CD14-positive monocyte (primary cell): Measurements from ENCODE around the gene ZNRF1. TPM values are rescaled to one million over a fixed set of nuclear protein-coding genes. Genes with fewer than 3 reads are reported as not detected.
A peak's percentile ranks its signal among the peaks of the same experiment; 100 is the strongest.

ENCODE experiments used
- DNase-seq, 3 donors: peaks; one replicate each; pipeline ENCODE4 v3.0.0-alpha.2; 2011 to 2022
- H2AFZ ChIP-seq: 2 replicates; pipeline ENCODE4 v1.6.0; 2012; ENCODE audit warnings: mild to moderate bottlenecking, low read depth, low read length, inconsistent platforms; ENCODE audit not compliant: insufficient read depth, poor library complexity, severe bottlenecking
- H3K27ac ChIP-seq, 2 donors: 1 replicate in 1 of 2; 2 replicates in 1 of 2; pipeline ENCODE4 v1.5.1; 2012 to 2013; ENCODE audit warnings: low read length in 2 of 2, control low read depth in 1 of 2, inconsistent platforms in 1 of 2, low read depth in 1 of 2, mild to moderate bottlenecking in 1 of 2
- H3K27me3 ChIP-seq, 2 donors: one replicate each; pipeline versions ENCODE4 v1.6.0 to v1.6.1; 2011 to 2013; ENCODE audit warnings: low read length in 2 of 2; ENCODE audit not compliant: control insufficient read depth in 2 of 2, insufficient read depth in 2 of 2
- H3K36me3 ChIP-seq, 2 donors: replicated peaks in 1 of 2; 1 replicate in 1 of 2; 2 replicates in 1 of 2; pipeline versions ENCODE4 v1.5.1 to v1.6.1; 2012 to 2013; ENCODE audit warnings: low read length in 2 of 2, control low read depth in 1 of 2, inconsistent platforms in 1 of 2, mild to moderate bottlenecking in 1 of 2; ENCODE audit not compliant: insufficient read depth in 2 of 2, control insufficient read depth in 1 of 2
- H3K4me1 ChIP-seq, 2 donors: 1 replicate in 1 of 2; 2 replicates in 1 of 2; pipeline versions ENCODE4 v1.5.1 to v1.6.1; 2012 to 2013; ENCODE audit warnings: low read length in 2 of 2, control low read depth in 1 of 2, inconsistent platforms in 1 of 2, mild to moderate bottlenecking in 1 of 2, moderate library complexity in 1 of 2; ENCODE audit not compliant: insufficient read depth in 2 of 2, control insufficient read depth in 1 of 2
- H3K4me2 ChIP-seq: replicated peaks from 2 replicates; pipeline ENCODE3; 2012; ENCODE audit warnings: low read length, moderate library complexity, mild to moderate bottlenecking; ENCODE audit not compliant: poor library complexity, severe bottlenecking; ENCODE audit errors: extremely low read depth
- H3K4me3 ChIP-seq, 3 experiments: fragments of 200-600 bp in 1 of 3; sonication (generic) in 1 of 3; replicated peaks in 1 of 3; 1 replicate in 2 of 3; 2 replicates in 1 of 3; pipeline ENCODE4 v1.5.1; 2011 to 2013; ENCODE audit warnings: low read length in 3 of 3, mild to moderate bottlenecking in 3 of 3, control low read depth in 2 of 3, low read depth in 2 of 3, inconsistent platforms in 1 of 3, moderate library complexity in 1 of 3
- H3K79me2 ChIP-seq: 2 replicates; pipeline ENCODE4 v1.6.0; 2012; ENCODE audit warnings: mild to moderate bottlenecking, control low read depth, inconsistent platforms, low read length, moderate library complexity; ENCODE audit not compliant: insufficient read depth
- H3K9ac ChIP-seq: 2 replicates; pipeline ENCODE4 v1.6.0; 2017; ENCODE audit warnings: low read length, mild to moderate bottlenecking; ENCODE audit not compliant: insufficient read depth, poor library complexity, severe bottlenecking
- H3K9me3 ChIP-seq, 2 donors: replicated peaks in 1 of 2; 1 replicate in 1 of 2; 2 replicates in 1 of 2; pipeline versions ENCODE4 v1.5.1 to v1.6.1; 2012 to 2013; ENCODE audit warnings: low read length in 2 of 2, control low read depth in 1 of 2; ENCODE audit not compliant: control insufficient read depth in 1 of 2, insufficient read depth in 1 of 2
- H4K20me1 ChIP-seq: 2 replicates; pipeline ENCODE4 v1.6.0; 2012; ENCODE audit warnings: mild to moderate bottlenecking, low read length, control low read depth, moderate library complexity; ENCODE audit not compliant: insufficient read depth
- H3K27ac Mint-ChIP-seq, 7 donors: one replicate each; pipeline ENCODE4 v1.8.0; 2020; ENCODE audit warnings: mild to moderate bottlenecking in 7 of 7, mixed read lengths in 7 of 7, moderate library complexity in 6 of 7, inconsistent platforms in 2 of 7
- H3K27me3 Mint-ChIP-seq, 3 donors: one replicate each; pipeline ENCODE4 v1.8.0; 2021 to 2022; ENCODE audit warnings: low read depth in 3 of 3, mild to moderate bottlenecking in 3 of 3, mixed read lengths in 3 of 3, moderate library complexity in 3 of 3, inconsistent platforms in 1 of 3
- H3K36me3 Mint-ChIP-seq, 2 donors: one replicate each; pipeline ENCODE4 v1.8.0; 2020; ENCODE audit warnings: mixed read lengths in 2 of 2, inconsistent platforms in 1 of 2, mild to moderate bottlenecking in 1 of 2
- H3K4me1 Mint-ChIP-seq: one replicate; pipeline ENCODE4 v1.8.0; 2020; ENCODE audit warnings: mild to moderate bottlenecking, mixed read lengths
- H3K4me3 Mint-ChIP-seq, 2 donors: one replicate each; pipeline ENCODE4 v1.8.0; 2020; ENCODE audit warnings: mild to moderate bottlenecking in 2 of 2, mixed read lengths in 2 of 2, moderate library complexity in 1 of 2
- H3K9me3 Mint-ChIP-seq, 7 donors: one replicate each; pipeline ENCODE4 v1.8.0; 2020 to 2022; ENCODE audit warnings: mixed read lengths in 7 of 7, mild to moderate bottlenecking in 6 of 7, moderate library complexity in 6 of 7, inconsistent platforms in 2 of 7
- WGBS: methylation state at CpG from one replicate; pipeline ENCODE4 v1.1.5; 2013; ENCODE audit warnings: missing lambda C conversion rate; ENCODE audit not compliant: insufficient coverage; 5-methylcytosine and 5-hydroxymethylcytosine counted together
- intact Hi-C, 2 donors: fragments of 100-400 bp; cut with micrococcal nuclease; formaldehyde crosslinking; loops; one replicate each; pipeline versions ENCODE4 v1.15.0 to v1.15.1; 2023
- polyA plus RNA-seq, 3 donors: library from polyadenylated mRNA; depleted of rRNA in 1 of 3; unstranded in 2 of 3; stranded (reverse) in 1 of 3; fragments of 300-500 nt in 2 of 3; fragments of >200 nt in 1 of 3; fragmentation: Illumina TruSeq in 2 of 3; gene quantifications; 1 replicate in 2 of 3; 2 replicates in 1 of 3; pipeline ENCODE4 v1.2.3, GENCODE V29; 2012 to 2021
- TF ChIP-seq, protein P1 (sequence below): fragments of 200-600 bp; IDR thresholded peaks from one replicate; pipeline ENCODE4 v1.8.0; 2022; ENCODE audit warnings: antibody characterized with exemption, mild to moderate bottlenecking

The ZNRF1 gene
- polyA plus RNA-seq, 3 donors: 1.9 to 5.3 (median 4.3) TPM

- H3K27me3 ChIP-seq: no peaks in the 10 kb centered on the region
- H3K9ac ChIP-seq: no peak overlapping the region
- H3K36me3 ChIP-seq: peaks cover 3 to 8% of the 10 kb centered on the region in 2 donors
- Mint-ChIP-seq H3K4me3 (no peak overlapping the region), H3K36me3 (peaks cover 13 to 23% of the 10 kb centered on the region in 2 donors), H3K4me1 (peaks cover 35% of the 10 kb centered on the region), H3K27me3 (peaks cover 0 to 3% (median 2%) of the 10 kb centered on the region in 3 donors), H3K27ac (peak overlapping the region in 1 of 7 donors; percentile 45), H3K9me3 (no peaks in the 10 kb centered on the region)
- H3K4me2 ChIP-seq: no peak overlapping the region
- no peak overlapping the region for H3K4me3 ChIP-seq
- no peaks in the 10 kb centered on the region for H3K79me2 ChIP-seq
- peaks cover 19 to 25% of the 10 kb centered on the region in 2 donors for H3K4me1 ChIP-seq
- H2AFZ ChIP-seq: no peak overlapping the region
- DNase-seq: no peak
- intact Hi-C loops: no loop called here
- TF ChIP-seq, protein P1, sequence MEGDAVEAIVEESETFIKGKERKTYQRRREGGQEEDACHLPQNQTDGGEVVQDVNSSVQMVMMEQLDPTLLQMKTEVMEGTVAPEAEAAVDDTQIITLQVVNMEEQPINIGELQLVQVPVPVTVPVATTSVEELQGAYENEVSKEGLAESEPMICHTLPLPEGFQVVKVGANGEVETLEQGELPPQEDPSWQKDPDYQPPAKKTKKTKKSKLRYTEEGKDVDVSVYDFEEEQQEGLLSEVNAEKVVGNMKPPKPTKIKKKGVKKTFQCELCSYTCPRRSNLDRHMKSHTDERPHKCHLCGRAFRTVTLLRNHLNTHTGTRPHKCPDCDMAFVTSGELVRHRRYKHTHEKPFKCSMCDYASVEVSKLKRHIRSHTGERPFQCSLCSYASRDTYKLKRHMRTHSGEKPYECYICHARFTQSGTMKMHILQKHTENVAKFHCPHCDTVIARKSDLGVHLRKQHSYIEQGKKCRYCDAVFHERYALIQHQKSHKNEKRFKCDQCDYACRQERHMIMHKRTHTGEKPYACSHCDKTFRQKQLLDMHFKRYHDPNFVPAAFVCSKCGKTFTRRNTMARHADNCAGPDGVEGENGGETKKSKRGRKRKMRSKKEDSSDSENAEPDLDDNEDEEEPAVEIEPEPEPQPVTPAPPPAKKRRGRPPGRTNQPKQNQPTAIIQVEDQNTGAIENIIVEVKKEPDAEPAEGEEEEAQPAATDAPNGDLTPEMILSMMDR: no peak
- WGBS: 90% methylated on average over 7 of the region's 10 CpGs
- no peak overlapping the region for H3K27ac ChIP-seq
- no peaks in the 10 kb centered on the region for H4K20me1 ChIP-seq
- no peaks in the 10 kb centered on the region for H3K9me3 ChIP-seq
These were observed 98.5 kb downstream of the ZNRF1 start for GRCh38 chr16:75097191-75097761.

GRCh38 chr16:75097941-75098901, 99.4 kb downstream of the ZNRF1 start:
- H3K4me3 Mint-ChIP-seq: no peak overlapping the region
- peak overlapping the region in 2 of 7 donors; percentile 37 to 66 for H3K27ac Mint-ChIP-seq
- Histone ChIP-seq H3K9me3 (no peaks in the 10 kb centered on the region), H3K36me3 (peaks cover 3 to 8% of the 10 kb centered on the region in 2 donors), H3K27ac (no peak overlapping the region), H3K9ac (no peak overlapping the region), H4K20me1 (no peaks in the 10 kb centered on the region), H2AFZ (no peak overlapping the region), H3K4me1 (peaks cover 19 to 25% of the 10 kb centered on the region in 2 donors), H3K79me2 (no peaks in the 10 kb centered on the region), H3K27me3 (no peaks in the 10 kb centered on the region), H3K4me3 (no peak overlapping the region), H3K4me2 (no peak overlapping the region)
- TF ChIP-seq, protein P1: no peak
- H3K9me3 Mint-ChIP-seq: no peaks in the 10 kb centered on the region
- DNase-seq: no peak
- intact Hi-C loops: no loop called here
- 94% methylated on average over 9 of the region's 15 CpGs for WGBS
- peaks cover 35% of the 10 kb centered on the region for H3K4me1 Mint-ChIP-seq
- H3K27me3 Mint-ChIP-seq: peaks cover 0 to 3% (median 3%) of the 10 kb centered on the region in 3 donors
- H3K36me3 Mint-ChIP-seq: peaks cover 21 to 33% of the 10 kb centered on the region in 2 donors
